GM19455 (cell line): ENCODE data around the gene IGSF23.
"Not testable (repeated sequence)": the region's sequence is repeated elsewhere in the genome, so short reads cannot be mapped to it uniquely, and the experiment has no call there.

Source experiments
- ATAC-seq: cut with Tn5 transposase; IDR thresholded peaks from one replicate; pipeline ENCODE4 v1.9.1; 2021; ENCODE audit not compliant: unreplicated experiment

Gene IGSF23

DNA sequence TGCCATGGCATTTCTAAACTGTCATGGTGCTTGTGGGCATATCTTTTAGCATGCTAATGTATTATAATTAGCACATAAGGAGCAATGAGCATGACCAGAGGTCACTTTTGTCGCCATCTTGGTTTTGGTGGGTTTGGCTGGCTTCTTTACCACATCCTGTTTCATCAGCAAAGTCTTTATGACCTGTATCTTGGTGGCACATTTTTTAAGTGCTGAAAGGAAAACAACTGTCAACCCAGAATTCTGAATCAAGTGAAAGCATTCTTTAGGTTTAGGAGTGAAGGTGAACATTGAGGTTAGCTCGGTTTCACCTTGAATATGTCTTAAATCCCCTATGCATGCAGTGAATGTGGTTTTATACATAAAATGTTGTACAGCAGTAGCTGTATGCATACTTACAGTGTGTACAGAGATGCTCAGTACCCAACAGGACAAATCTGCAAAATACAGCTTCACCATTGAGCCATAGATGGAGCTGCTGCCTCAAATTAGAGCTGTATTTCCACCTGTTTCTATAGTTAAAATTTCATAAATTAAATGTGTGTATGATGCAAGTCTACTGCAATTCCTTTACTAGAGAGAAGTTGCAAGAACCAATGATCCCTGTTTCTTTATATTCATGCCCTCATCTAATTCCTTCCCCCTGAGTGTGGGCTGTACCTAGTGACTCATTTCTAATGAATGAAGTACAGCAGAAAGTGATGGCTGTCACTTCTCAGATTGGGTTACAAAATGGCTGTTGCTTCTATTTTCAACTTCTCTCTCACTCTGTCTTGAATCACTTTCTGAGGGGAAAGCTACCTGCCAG lies 25.2 kb upstream of the IGSF23 start:
- no peak for ATAC-seq

DNA sequence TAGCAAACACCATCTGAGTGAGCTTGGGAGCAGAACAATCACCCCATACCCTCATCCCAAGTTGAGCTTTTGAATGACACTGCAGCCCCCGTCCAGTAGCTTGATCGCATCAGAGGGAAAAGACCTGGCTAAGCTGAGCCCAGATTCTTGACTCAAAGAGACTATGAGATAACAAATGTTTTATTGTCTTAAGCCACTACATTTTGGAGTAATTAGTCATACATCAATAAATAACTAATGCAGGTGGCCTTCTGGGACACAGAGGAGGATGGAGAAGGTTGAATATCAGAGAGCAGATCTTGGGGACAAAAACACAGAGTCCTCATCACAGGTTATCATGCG lies 24.6 kb upstream of the IGSF23 start:
- ATAC-seq = no peak

DNA sequence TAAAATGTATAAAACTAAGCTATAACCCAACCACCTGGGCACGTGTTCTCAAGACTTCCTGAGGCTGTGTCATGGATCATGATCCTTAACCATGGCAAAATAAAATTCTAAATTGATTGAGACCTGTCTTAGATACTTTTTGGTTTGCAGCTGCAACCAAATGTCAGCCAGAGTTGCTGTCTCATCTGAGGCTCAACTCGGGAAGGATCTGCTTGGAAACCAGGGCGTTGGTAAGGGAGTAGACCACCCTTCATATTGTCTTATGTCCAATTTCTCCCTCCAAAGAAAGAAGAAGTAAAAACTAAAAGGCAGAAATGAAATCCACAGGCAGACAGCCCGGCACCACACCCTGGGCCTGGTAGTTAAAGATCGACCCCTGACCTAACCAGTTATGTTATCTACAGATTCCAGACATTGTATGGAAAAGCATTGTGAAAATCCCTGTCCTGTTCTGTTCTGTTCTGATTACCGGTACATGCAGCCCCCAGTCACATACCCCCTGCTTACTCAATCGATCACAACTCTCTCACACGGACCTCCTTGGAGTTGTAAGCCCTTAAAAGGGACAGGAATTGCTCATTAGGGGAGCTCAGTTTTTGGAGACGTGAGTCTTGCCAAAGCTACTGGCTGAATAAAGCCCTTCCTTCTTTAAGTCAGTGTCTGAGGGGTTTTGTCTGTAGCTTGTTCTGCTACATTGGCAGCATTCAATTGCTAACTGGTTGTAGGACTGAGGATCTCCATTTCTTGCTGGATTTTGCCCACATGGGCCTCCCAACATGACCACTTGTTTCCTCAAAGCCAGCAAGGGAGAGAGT lies 22.9 kb upstream of the IGSF23 start:
- no peak for ATAC-seq

DNA sequence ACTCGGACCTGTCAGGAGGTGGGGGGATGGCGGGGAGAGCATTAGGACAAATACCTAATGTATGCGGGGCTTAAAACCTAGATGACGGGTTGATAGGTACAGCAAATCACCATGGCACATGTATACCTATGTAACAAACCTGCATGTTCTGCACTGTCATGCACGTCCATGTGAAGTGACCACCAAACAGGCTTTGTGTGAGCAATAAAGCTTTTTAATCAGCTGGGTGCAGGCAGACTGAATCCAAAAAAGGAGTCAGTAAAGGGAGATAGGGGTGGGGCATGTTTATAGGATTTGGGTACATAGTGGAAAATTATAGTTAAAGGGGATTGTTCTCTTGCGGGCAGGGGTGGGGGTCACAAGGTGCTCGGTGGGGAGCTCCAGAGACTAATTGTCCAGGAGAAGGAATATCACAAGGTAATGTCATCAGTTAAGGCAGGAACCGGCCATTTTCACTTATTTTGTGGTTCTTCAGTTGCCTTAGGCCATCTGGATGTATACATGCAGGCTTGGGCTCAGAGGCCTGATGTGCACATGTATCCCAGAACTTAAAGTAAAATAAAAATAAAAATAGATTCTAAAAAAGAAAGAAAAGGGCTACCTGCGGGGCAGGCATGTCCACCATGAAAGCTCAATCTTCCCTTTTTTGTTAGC lies 21.9 kb upstream of the IGSF23 start:
- ATAC-seq = not testable (repeated sequence)

DNA sequence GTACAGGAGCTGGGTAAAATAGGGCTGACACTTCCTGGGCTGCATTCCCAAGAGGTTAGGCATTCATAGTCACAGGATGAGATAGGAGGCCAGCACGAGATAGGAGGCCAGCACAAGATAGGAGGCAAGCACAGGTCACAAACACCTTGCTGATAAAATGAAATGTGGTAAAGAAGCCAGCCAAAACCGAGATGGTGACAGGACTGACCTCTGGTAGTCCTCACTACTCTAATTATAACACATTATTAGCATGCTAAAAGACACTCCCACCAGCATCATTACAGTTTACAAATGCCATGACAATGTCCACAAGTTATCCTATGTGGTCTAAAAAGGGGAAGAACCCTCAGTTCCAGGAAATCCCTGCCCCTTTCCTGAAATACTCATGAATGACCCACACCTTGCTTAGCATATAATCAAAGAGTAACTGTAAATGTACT lies 20.9 kb upstream of the IGSF23 start:
- no peak for ATAC-seq

DNA sequence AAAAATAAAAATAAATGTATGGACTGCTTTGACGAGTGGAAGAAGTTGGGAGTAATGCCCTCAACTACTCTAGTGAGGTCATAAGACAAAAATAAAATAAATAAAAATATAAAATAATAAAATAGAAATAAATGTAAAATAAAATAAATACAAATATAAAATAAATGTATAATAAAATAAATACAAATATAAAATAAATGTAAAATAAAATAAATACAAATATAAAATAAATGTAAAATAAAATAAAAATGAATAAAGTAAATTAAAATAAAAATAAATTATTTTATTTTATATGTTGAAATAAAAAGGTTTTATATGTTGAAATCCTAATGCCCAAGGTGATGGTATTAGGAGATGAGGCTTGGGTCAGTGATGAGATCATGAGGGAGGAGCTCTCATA lies 20.1 kb upstream of the IGSF23 start:
- no peak for ATAC-seq

DNA sequence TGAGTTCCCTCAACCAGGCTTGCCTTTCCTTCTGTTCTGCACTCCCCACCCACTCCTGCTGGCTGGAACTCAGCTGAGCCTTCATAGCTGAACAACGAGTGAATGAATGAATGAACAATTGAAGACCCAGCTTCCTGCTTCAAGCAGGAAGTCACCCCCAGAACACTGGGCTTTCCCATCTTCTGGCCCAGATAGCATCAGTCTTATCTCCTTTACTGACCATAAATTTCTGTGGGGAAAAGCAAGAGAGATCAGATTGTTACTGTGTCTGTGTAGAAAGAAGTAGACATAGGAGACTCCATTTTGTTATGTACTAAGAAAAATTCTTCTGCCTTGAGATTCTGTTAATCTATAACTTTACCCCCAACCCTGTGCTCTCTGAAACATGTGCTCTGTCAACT lies 19.5 kb upstream of the IGSF23 start:
- ATAC-seq = not testable (repeated sequence)

DNA sequence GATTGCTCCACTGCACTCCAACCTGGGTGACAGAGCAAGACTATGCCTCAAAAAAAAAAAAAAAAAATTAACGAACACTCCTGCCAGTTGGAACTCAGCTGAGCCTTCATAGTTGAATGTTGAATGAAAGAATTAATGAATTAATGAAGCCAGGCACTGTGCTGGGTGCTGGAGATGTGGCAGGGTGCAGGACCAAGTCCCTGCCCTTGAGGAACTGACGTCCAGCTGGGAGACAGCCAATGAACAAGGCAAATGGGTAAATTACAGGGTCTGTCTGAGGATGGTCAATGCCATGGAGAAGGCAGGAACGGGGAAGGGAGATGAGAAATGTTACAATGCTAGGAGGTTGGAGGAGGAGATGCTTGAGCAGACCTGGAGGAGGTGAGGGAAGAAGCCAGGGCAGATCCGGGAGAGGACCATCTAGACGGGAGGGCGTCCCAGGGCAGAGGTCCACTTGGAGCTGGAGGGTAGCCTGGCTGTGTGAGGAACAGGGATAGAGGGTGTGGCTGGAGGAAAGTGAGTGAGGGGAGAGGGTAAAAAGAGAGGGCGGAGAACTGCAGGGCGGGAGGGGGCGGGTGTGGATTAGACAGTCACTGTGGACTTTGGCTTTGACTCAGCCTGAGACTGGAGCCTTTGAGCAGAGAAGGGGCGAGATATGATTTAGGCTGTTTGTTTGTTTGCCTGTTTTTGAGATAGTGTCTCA lies 16.8 kb upstream of the IGSF23 start:
- ATAC-seq = no peak

DNA sequence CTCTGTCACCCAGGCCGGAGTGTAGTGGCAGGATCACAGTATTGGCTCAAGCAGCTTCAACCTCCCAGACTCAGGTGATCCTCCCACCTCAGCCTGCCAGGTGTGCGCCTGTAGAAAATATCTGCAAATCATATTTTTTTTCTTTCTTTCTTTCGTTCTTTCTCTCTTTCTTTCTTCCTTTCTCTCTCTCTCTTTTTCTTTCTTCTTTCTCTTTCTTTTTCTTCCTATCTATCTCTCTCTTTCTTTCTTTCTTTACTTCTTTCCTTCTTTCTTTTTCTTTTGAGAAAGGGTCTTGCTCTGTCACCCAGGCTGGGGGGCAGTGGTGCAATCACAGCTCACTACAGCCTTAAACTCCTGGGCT lies 16.3 kb upstream of the IGSF23 start:
- no peak for ATAC-seq

DNA sequence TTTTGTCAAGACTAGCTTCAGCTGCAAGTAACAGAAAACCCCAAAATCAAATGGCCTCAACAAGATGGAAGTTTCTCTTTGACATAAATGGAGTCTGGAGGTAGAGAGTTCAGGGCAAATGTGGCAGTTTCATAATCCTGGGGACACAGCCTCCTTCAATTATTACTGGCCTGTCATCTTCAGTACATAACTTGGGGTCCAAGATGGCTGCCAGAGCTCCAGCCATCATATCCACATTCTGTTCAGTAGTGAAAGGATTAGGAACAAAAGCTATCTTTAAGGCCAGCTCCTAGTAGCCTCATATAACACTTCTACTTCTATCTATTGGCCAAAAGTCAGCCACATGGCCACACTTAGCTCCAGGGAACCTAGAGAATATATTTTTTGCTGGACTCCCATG lies 15.0 kb upstream of the IGSF23 start:
- ATAC-seq = no peak

DNA sequence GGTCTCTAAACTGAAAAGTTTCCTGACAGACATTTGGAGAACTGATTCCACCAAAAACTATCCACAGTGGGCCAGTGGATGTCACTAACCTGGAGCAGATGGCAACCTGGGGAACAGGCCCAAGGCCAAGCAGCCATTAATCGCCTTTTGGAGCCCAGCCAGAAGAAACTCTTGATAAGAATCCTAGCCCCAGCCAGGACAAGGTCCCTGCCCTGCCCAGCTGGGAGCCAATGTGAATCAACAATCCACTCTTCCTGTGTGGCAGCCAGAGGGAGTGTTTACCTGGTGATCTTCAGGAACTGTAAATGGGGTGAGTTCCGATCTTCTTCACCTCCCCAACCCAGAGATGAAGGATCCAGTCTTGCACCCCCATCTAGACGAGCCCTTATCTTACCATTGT lies 14.5 kb upstream of the IGSF23 start:
- no peak for ATAC-seq

DNA sequence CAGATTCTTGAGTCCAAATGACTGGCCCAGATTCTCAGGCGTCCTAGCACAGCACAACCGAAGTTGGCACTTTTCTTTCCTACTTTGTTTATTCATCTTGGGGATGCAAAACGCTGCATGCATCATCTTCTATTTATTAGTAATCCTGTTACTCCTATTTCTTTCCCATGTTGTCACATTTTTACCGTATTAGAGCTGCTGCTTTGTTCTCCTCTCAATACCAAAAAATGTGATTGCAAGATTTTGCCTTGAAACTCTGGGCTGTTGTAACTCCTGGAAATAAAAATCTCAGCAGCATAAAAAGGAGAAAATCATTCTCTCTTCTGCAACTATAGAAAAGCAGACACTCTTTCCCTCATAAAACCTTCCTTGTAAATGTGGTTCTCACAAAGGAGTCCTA lies 12.9 kb upstream of the IGSF23 start:
- ATAC-seq = no peak

DNA sequence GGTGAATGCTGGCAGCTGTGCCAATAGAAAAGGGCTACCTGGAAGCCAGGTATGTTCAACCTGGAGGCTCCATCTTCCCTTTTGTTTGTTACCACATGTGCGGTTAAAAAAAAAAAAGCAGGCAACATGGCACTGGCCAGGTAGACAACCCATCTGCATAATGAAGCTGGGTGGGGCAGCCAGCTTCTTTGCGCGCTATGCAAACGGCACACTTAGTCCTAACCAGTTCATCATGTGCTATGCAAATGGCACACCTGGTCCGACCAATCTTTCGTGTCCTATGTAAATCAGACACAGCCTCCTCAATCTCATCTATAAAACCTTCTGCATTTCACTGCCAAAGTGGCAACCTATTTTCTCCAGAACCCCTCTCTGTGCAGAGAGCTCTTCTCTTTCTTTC lies 11.3 kb upstream of the IGSF23 start:
- no peak for ATAC-seq

DNA sequence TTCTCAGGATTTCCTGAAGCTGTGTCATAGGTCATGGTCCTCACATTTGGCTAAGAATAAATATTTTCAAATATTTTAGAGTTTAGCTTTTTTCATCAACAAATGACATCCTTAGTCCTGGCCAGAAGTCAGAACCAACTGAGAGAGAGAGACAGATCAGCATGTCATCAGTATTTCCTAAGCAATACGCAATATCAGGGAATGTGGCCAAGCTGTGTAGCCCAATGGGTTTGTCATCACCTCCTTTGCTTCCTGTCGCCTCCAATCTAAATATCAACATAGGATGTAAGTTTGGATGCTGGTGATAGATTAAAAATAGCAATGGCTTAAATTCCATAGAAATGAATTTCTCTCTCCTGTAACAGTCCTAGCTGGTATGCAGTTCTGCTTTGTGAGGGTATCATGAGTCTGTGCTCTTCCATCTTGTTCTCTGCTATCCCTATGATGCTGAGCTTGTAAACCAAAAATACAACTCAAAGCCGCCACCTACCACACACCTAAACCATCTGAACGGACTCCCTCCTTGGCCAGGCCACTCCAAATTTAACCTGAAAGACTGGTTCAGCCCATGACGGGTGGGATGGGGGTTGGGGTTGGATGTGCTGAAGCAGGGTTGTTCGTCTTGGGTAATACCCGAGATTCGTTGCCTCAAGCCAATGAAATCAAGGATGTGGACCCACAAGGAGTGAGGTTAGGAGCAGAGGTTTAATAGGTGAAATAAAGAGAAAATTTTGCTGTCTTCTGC lies 10.0 kb upstream of the IGSF23 start:
- no peak for ATAC-seq

DNA sequence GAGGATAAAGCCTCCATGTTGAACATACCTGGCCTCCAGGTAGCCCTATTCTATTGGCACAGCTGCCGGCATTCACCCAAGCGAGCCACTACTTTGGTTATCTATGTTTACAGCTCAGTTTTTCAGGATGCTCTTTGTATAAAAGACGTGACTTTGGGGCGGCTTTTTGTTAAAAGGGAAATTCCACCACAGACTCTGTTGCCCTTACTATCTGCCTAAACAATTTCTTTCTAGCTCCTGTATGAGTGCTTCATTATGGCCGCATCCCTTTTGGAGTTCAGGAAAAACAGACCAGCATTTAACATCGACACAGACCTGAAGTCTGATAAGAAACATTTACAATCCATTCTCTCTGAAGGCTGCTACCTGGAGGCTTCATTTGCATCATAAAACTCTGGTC lies 9.1 kb upstream of the IGSF23 start:
- ATAC-seq = no peak

DNA sequence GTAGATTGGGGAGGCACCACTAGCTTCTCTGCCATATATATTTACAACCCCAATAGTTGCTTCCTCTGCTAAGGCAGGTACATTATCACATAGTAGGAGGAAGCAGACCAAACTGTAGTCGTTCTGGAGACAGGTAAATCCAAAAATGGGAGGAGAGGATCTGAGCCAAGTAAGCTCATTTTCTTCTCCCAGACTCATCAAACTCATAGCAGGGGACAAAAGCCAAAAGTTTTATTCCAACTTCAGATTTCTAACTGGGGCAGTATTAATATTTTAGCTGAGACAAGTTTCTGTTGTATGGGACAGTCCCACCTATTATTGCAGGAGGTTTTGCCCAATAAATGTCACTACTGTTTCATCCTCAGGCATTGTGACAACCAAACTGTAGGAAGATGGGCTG lies 7.8 kb upstream of the IGSF23 start:
- ATAC-seq = no peak

DNA sequence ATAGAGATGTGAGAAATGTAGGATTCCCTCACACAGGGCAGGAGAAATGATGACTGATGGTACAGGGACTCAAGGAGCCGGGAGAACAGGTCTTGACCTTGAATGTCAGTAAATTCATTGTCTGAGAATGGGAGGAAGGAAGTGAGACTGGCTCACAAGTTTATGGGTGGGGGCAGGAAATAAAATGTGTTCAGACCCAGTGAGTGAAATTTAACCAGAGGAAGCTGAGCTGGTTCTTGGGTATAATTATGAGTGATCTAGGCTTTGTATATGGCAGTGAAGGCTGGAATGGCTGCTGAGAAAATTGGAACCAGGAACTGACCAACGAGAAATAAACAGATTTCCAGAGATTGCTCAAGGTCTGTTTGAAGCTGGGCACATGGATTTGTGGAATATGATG lies 6.3 kb upstream of the IGSF23 start:
- no peak for ATAC-seq

DNA sequence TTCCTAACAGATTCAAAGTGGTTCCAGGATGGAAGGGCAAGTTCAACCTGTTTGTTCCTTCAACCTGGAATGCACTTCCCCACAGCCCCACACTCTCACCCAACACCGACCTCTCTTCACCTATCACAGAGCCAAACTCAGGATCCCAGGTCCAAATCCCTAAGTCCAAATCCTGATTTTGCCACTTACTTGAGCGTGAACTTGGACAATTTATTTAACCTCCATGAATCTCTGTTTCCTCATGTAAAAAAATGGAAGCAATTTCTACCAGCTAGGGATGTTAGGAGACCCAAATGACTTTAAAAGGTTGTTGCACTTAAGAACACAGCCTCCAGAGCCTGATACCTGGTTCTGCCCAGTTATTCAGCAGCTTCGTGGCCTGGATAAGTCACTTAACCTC lies 5.4 kb upstream of the IGSF23 start:
- ATAC-seq = no peak

DNA sequence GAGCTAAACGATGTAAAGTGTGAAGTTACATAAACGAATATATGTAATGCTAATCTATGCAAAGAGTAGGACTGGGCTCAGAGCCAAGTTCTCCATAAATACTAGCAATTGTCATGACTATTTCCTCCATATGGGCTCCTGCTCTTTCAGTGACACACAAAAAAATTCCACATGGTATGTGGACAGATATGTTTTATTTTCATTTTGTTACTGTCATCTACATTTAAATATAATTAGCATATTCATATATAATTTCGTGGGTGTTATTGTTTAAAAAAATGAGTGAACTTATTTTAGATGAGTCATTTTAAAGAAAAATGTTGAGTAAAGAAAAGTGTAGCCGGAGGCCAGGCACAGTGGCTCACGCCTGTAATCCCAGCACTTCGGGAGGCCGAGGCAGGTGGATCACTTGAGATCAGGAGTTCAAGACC lies 5.0 kb upstream of the IGSF23 start:
- ATAC-seq = no peak

DNA sequence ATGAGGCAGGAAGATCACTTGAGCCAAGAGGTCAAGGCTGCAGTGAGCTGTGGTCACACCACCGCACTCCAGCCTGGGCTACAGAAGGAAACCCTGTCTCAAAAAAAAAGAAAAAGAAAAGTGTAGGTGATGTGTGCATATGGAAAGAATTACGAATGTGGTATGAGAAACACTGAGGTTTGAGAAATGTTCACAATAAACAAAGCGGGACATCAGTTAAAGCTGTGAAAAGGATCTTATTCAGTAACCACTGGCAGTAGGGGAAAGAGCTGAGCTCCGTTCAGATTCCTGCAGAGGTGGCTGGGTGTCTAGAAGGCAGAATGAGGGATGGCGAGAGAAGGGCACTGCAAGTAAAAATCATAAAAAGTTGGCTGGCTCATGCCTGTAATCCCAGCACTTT lies 4.1 kb upstream of the IGSF23 start:
- no peak for ATAC-seq

DNA sequence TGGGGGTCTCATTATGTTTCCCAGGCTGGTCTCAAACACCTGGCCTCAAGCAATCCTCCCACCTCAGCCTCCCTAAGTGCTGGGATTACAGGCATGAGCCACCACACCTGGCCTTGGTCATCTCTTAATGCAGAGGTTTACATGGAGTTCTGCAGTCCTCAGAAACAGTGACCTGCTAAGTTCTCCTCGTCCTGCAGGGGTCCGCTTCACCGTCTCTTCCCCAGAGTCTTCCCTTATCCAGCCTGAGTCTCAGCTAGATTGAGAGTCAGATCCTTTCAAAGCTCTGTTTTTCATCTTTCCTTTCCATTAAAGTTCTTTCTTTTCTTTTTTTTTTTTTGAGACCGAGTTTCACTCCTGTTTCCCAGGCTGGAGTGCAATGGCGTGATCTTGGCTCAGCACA lies 2.9 kb upstream of the IGSF23 start:
- not testable (repeated sequence) for ATAC-seq
